ENCODE results near the gene AGTR1. TPM values are rescaled to one million over a fixed set of nuclear protein-coding genes. Genes with fewer than 3 reads are reported as not detected.

The AGTR1 gene
- total RNA-seq, 2 experiments from 2014 or later = not detected

GRCh38 chr3:148728753-148729152, 31.1 kb downstream of the AGTR1 start:
- no peak overlapping the region for H3K27ac Mint-ChIP-seq
- CTCF ChIA-PET = no interaction called here
- no peak overlapping the region for H3K4me3 Mint-ChIP-seq

GRCh38 chr3:148729476-148730055, 31.9 kb downstream of the AGTR1 start:
- ATAC-seq (ENCODE audit: poor library complexity) (no peak), DNase-seq (no peak)
- no peaks in the 10 kb centered on the region for H3K9me3 Mint-ChIP-seq
- TF ChIP-seq CTCF (IDR thresholded peaks at IDR 0.05) = no peak
- intact Hi-C loops (cut with DNase I, micrococcal nuclease) = no loop called here
- ChIA-PET CTCF (no interaction called here), POLR2A (no interaction called here)
- no peak overlapping the region for H3K4me3 Mint-ChIP-seq
- H3K4me1 ChIP-seq (ENCODE audit: insufficient read depth, low read length) = no peaks in the 10 kb centered on the region
- H3K27me3 ChIP-seq (ENCODE audit: control insufficient read depth in 1 of 2, insufficient read depth in 2 of 2, low read length in 2 of 2) = no peaks in the 10 kb centered on the region
- H3K36me3 Mint-ChIP-seq (ENCODE audit: low read depth) = no peaks in the 10 kb centered on the region
- H3K27me3 Mint-ChIP-seq = no peaks in the 10 kb centered on the region
- no peak overlapping the region for H3K4me3 ChIP-seq (ENCODE audit: low read length)
- no peaks in the 10 kb centered on the region for H3K36me3 ChIP-seq (ENCODE audit: insufficient read depth, low read length)
- H3K27ac Mint-ChIP-seq = no peak overlapping the region
- no peaks in the 10 kb centered on the region for H3K9me3 ChIP-seq (ENCODE audit: control insufficient read depth in 1 of 2, insufficient read depth in 1 of 2, low read length in 2 of 2)
- no peak overlapping the region for H3K27ac ChIP-seq (ENCODE audit: low read depth in 1 of 2, low read length in 2 of 2)
- no peaks in the 10 kb centered on the region for H3K4me1 Mint-ChIP-seq (ENCODE audit: low read depth)

More at GRCh38 chr3:148728753-148729152, 31.1 kb downstream of the AGTR1 start:
- no peaks in the 10 kb centered on the region for H3K36me3 ChIP-seq (ENCODE audit: insufficient read depth, low read length)
- H3K4me3 ChIP-seq (ENCODE audit: low read length) = no peak overlapping the region
- intact Hi-C loops (cut with DNase I, micrococcal nuclease) = no loop called here
- no peaks in the 10 kb centered on the region for H3K9me3 ChIP-seq (ENCODE audit: control insufficient read depth in 1 of 2, insufficient read depth in 1 of 2, low read length in 2 of 2)
- Mint-ChIP-seq H3K27me3 (no peaks in the 10 kb centered on the region), H3K4me1 (ENCODE audit: low read depth) (no peaks in the 10 kb centered on the region), H3K36me3 (ENCODE audit: low read depth) (no peaks in the 10 kb centered on the region), H3K9me3 (no peaks in the 10 kb centered on the region)
- no peaks in the 10 kb centered on the region for H3K27me3 ChIP-seq (ENCODE audit: control insufficient read depth in 1 of 2, insufficient read depth in 2 of 2, low read length in 2 of 2)
- POLR2A ChIA-PET = no interaction called here
- H3K4me1 ChIP-seq (ENCODE audit: insufficient read depth, low read length) = no peaks in the 10 kb centered on the region
- TF ChIP-seq CTCF (IDR thresholded peaks at IDR 0.05) = no peak
- ATAC-seq (ENCODE audit: poor library complexity) = no peak
- H3K27ac ChIP-seq (ENCODE audit: low read depth in 1 of 2, low read length in 2 of 2) = no peak overlapping the region
- no peak for DNase-seq

- ChIA-PET POLR2A (no interaction called here), CTCF (no interaction called here)
- no peaks in the 10 kb centered on the region for H3K27me3 Mint-ChIP-seq
- intact Hi-C loops (cut with DNase I, micrococcal nuclease) = no loop called here
- TF ChIP-seq CTCF (IDR thresholded peaks at IDR 0.05) = no peak
- H3K36me3 ChIP-seq (ENCODE audit: insufficient read depth, low read length) = no peaks in the 10 kb centered on the region
- ATAC-seq (ENCODE audit: poor library complexity) = no peak
- no peaks in the 10 kb centered on the region for H3K4me1 Mint-ChIP-seq (ENCODE audit: low read depth)
- no peak overlapping the region for H3K4me3 ChIP-seq (ENCODE audit: low read length)
- no peaks in the 10 kb centered on the region for H3K36me3 Mint-ChIP-seq (ENCODE audit: low read depth)
- H3K9me3 ChIP-seq (ENCODE audit: control insufficient read depth in 1 of 2, insufficient read depth in 1 of 2, low read length in 2 of 2) = no peaks in the 10 kb centered on the region
- H3K27ac ChIP-seq (ENCODE audit: low read depth in 1 of 2, low read length in 2 of 2) = no peak overlapping the region
- H3K9me3 Mint-ChIP-seq = no peaks in the 10 kb centered on the region
- no peaks in the 10 kb centered on the region for H3K27me3 ChIP-seq (ENCODE audit: control insufficient read depth in 1 of 2, insufficient read depth in 2 of 2, low read length in 2 of 2)
- no peak for DNase-seq
- no peaks in the 10 kb centered on the region for H3K4me1 ChIP-seq (ENCODE audit: insufficient read depth, low read length)
- H3K4me3 Mint-ChIP-seq = no peak overlapping the region
- H3K27ac Mint-ChIP-seq = no peak overlapping the region
Observed at GRCh38 chr3:148730676-148731075, 33.0 kb downstream of the AGTR1 start.

Measured in CD4-positive, alpha-beta T cell (primary cell).